ENCODE data around the gene SPTBN1. TPM values are rescaled to one million over a fixed set of nuclear protein-coding genes. Genes with fewer than 3 reads are reported as not detected.
A peak's percentile ranks its signal among the peaks of the same experiment; 100 is the strongest.

The SPTBN1 gene
- total RNA-seq, 1 donor from 2014 or later, result 983 TPM

DNA sequence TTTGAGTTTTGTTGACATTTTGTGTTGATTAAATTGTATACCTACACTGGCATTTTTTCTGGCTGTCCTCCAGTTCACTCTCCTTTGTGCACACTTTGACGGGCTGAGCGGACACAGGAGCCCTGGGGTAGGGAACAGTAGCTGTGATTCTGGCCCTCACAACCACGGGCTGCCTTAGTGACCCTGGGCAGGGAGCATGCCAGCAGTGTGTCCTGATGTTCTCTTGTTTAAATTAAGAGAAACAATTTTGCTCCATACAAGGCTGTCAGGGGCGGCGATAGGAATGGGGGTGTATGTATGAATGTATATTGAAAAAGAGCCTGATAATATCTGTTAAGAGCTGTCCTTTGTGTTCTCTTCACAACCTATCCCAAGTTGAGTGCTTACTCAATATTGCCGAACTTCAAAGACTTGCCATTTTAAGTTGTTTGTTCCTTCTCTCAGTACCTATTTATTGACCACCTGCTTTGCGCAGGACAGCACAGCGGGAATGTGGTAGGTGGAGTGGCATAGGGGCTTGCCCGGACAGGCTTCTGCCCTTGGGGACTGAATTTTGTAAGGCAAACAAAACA, 163.6 kb downstream of the SPTBN1 start:
- Mint-ChIP-seq H3K36me3 (ENCODE audit: low read depth, unreplicated experiment) (peaks cover 81% of the 10 kb centered on the region), H3K27me3 (ENCODE audit: unreplicated experiment) (peaks cover 48% of the 10 kb centered on the region), H3K4me3 (ENCODE audit: unreplicated experiment) (peak overlapping the region; percentile 59), H3K4me1 (ENCODE audit: unreplicated experiment) (peaks cover 29% of the 10 kb centered on the region), H3K27ac (ENCODE audit: unreplicated experiment) (peak overlapping the region; percentile 83), H3K9me3 (ENCODE audit: unreplicated experiment) (no peaks in the 10 kb centered on the region)
- TF ChIP-seq, protein P1, sequence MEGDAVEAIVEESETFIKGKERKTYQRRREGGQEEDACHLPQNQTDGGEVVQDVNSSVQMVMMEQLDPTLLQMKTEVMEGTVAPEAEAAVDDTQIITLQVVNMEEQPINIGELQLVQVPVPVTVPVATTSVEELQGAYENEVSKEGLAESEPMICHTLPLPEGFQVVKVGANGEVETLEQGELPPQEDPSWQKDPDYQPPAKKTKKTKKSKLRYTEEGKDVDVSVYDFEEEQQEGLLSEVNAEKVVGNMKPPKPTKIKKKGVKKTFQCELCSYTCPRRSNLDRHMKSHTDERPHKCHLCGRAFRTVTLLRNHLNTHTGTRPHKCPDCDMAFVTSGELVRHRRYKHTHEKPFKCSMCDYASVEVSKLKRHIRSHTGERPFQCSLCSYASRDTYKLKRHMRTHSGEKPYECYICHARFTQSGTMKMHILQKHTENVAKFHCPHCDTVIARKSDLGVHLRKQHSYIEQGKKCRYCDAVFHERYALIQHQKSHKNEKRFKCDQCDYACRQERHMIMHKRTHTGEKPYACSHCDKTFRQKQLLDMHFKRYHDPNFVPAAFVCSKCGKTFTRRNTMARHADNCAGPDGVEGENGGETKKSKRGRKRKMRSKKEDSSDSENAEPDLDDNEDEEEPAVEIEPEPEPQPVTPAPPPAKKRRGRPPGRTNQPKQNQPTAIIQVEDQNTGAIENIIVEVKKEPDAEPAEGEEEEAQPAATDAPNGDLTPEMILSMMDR (IDR thresholded peaks at IDR 0.05; ENCODE audit: unreplicated experiment), result no peak
- no peak for DNase-seq (ENCODE audit: low spot score)

DNA sequence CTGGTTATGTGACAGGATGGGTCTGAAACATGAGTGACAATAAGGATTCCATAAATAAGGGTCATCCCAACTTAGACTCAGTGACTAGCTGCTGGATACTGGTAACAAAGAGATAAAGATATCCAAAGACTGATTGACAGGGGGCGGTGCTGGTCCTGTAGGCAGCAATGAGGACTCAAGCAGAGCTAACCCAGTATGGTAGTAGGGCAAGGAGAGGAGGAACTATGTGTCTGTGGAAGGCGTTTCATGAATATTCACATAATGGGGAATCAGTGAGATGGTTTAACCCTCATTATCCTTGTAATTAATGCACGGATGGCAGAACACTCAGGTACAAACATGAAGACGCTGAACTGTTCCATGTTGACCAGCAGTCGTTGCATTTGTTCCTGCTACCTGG, 164.8 kb downstream of the SPTBN1 start:
- peaks cover 47% of the 10 kb centered on the region for H3K27me3 Mint-ChIP-seq (ENCODE audit: unreplicated experiment)

DNA sequence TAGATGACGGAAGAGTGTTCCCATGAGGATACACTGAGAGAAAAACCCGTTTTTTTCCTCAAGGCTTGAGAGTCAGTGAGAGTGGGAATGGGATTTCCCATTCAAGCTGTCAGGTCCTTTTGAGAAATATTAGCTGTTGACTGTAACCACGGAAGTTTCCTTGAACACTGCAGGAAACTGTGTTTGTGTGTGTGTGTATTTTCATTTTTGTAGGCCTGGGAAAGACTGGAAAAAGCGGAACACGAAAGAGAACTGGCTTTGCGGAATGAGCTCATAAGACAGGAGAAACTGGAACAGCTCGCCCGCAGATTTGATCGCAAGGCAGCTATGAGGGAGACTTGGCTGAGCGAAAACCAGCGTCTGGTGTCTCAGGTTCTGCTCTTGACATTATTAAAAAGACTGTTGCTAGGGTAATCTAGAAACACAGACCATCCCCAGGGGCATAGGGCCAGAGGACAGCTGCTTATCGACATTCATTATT, 168.5 kb downstream of the SPTBN1 start:
- Mint-ChIP-seq H3K27ac (ENCODE audit: unreplicated experiment) (peak overlapping the region; percentile 72), H3K4me3 (ENCODE audit: unreplicated experiment) (peak overlapping the region; percentile 33), H3K27me3 (ENCODE audit: unreplicated experiment) (peaks cover 46% of the 10 kb centered on the region), H3K4me1 (ENCODE audit: unreplicated experiment) (peaks cover 31% of the 10 kb centered on the region), H3K9me3 (ENCODE audit: unreplicated experiment) (no peaks in the 10 kb centered on the region), H3K36me3 (ENCODE audit: low read depth, unreplicated experiment) (peaks cover 87% of the 10 kb centered on the region)
- TF ChIP-seq, protein P1 (IDR thresholded peaks at IDR 0.05; ENCODE audit: unreplicated experiment), result no peak
- DNase-seq (ENCODE audit: low spot score), result no peak

More for the DNA sequence above, 164.8 kb downstream of the SPTBN1 start:
- Mint-ChIP-seq H3K9me3 (ENCODE audit: unreplicated experiment) (no peaks in the 10 kb centered on the region), H3K36me3 (ENCODE audit: low read depth, unreplicated experiment) (peaks cover 87% of the 10 kb centered on the region), H3K4me3 (ENCODE audit: unreplicated experiment) (peak overlapping the region; percentile 38), H3K4me1 (ENCODE audit: unreplicated experiment) (peaks cover 27% of the 10 kb centered on the region), H3K27ac (ENCODE audit: unreplicated experiment) (peak overlapping the region; percentile 59)
- TF ChIP-seq, protein P1 (IDR thresholded peaks at IDR 0.05; ENCODE audit: unreplicated experiment), result no peak
- no peak for DNase-seq (ENCODE audit: low spot score)

DNA sequence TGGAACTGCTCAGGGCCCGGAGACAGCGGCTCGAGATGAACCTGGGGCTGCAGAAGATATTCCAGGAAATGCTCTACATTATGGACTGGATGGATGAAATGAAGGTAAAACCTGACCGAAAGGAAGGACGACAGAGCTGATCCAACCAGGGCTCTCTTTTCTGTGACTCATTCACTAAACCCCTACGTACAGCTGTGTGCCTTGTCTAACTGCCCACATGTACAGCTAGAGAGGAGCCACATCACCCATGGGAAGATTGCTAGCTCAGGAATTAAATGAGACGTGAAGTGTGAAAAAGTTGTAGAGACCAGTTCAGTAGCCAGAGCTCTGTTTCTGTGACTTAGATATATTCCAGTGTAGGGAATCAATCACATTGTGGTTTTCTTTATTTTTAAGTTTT, 170.0 kb downstream of the SPTBN1 start:
- TF ChIP-seq, protein P1 (IDR thresholded peaks at IDR 0.05; ENCODE audit: unreplicated experiment), result no peak
- peak overlapping the region; percentile 65 for H3K4me3 Mint-ChIP-seq (ENCODE audit: unreplicated experiment)
- peak overlapping the region; percentile 70 for H3K27ac Mint-ChIP-seq (ENCODE audit: unreplicated experiment)
- H3K27me3 Mint-ChIP-seq (ENCODE audit: unreplicated experiment), result peaks cover 49% of the 10 kb centered on the region
- H3K36me3 Mint-ChIP-seq (ENCODE audit: low read depth, unreplicated experiment), result peaks cover 84% of the 10 kb centered on the region
- peaks cover 30% of the 10 kb centered on the region for H3K4me1 Mint-ChIP-seq (ENCODE audit: unreplicated experiment)
- H3K9me3 Mint-ChIP-seq (ENCODE audit: unreplicated experiment), result no peaks in the 10 kb centered on the region
- no peak for DNase-seq (ENCODE audit: low spot score)

DNA sequence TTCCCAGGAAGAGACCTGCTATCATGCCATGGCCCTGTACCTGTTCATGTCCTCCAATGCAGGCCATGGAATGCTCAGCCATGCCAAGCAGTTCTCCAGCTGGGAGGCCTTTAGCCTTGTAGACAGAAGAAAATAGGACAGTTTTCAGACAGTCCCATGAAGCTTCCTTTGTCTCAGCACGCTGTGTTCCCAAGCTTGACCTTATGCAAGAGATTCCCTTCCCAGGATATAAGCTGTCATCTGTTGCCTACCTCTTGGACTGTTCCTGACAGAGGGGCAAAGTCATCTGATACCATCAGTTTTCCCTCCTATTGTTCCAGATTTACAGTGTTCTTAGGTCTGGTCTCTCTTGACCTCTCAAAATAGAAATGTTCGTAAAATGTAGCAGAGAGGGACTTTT, 170.8 kb downstream of the SPTBN1 start:
- H3K27me3 Mint-ChIP-seq (ENCODE audit: unreplicated experiment), result peaks cover 50% of the 10 kb centered on the region
- peak overlapping the region; percentile 66 for H3K4me3 Mint-ChIP-seq (ENCODE audit: unreplicated experiment)
- peaks cover 31% of the 10 kb centered on the region for H3K4me1 Mint-ChIP-seq (ENCODE audit: unreplicated experiment)
- TF ChIP-seq, protein P1 (IDR thresholded peaks at IDR 0.05; ENCODE audit: unreplicated experiment), result no peak
- H3K9me3 Mint-ChIP-seq (ENCODE audit: unreplicated experiment), result no peaks in the 10 kb centered on the region
- peaks cover 85% of the 10 kb centered on the region for H3K36me3 Mint-ChIP-seq (ENCODE audit: low read depth, unreplicated experiment)
- H3K27ac Mint-ChIP-seq (ENCODE audit: unreplicated experiment), result peak overlapping the region; percentile 53
- no peak for DNase-seq (ENCODE audit: low spot score)

All from endothelial cell (in vitro differentiated cells).